HG02610 (cell line): ENCODE measurements around the gene OR2B6.

Source experiments
- ATAC-seq: cut with Tn5 transposase; IDR thresholded peaks from one replicate; pipeline ENCODE4 v1.9.1; 2021; ENCODE audit warnings: mild to moderate bottlenecking, moderate library complexity; ENCODE audit not compliant: unreplicated experiment

OR2B6 gene

GRCh38 chr6:27994616-27995015, 37.6 kb downstream of the OR2B6 start:
- no peak for ATAC-seq

- ATAC-seq: no peak
These were observed 43.5 kb downstream of the OR2B6 start for GRCh38 chr6:28000351-28001045.

- ATAC-seq: no peak
These were observed 44.3 kb downstream of the OR2B6 start for GRCh38 chr6:28001351-28001750.

GRCh38 chr6:28001751-28002150, 44.7 kb downstream of the OR2B6 start:
- no peak for ATAC-seq

- no peak for ATAC-seq
These were observed 45.1 kb downstream of the OR2B6 start for GRCh38 chr6:28002161-28002560.

GRCh38 chr6:28003059-28003458, 46.0 kb downstream of the OR2B6 start:
- no peak for ATAC-seq

GRCh38 chr6:28003661-28004060, 46.6 kb downstream of the OR2B6 start:
- no peak for ATAC-seq

- no peak for ATAC-seq
These were observed 47.5 kb downstream of the OR2B6 start for GRCh38 chr6:28004350-28005151.

- no peak for ATAC-seq
These were observed 48.3 kb downstream of the OR2B6 start for GRCh38 chr6:28005152-28005890.

GRCh38 chr6:28005975-28006374, 48.9 kb downstream of the OR2B6 start:
- ATAC-seq: no peak
